Measurements from ENCODE around the gene MED9.
"Not testable (repeated sequence)": the region's sequence is repeated elsewhere in the genome, so short reads cannot be mapped to it uniquely, and the experiment has no call there.

DNA sequence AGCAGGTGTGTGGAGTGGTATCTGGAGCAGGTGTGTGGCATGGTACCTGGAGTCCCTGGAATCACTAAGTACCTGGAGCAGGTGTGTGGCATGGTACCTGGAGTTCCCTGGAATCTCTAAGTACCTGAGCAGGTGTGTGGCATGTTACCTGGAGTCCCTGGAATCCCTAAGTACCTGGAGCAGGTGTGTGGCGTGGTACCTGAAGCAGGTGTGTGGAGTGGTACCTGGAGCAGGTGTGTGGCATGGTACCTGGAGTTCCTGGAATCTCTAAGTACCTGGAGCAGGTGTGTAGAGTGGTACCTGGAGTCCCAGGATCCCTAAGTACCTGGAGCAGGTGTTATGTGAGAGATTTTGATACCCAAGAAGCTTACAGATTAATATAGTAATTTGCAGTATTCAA is 22.1 kb upstream of the MED9 start:
- TF ChIP-seq, protein P1, sequence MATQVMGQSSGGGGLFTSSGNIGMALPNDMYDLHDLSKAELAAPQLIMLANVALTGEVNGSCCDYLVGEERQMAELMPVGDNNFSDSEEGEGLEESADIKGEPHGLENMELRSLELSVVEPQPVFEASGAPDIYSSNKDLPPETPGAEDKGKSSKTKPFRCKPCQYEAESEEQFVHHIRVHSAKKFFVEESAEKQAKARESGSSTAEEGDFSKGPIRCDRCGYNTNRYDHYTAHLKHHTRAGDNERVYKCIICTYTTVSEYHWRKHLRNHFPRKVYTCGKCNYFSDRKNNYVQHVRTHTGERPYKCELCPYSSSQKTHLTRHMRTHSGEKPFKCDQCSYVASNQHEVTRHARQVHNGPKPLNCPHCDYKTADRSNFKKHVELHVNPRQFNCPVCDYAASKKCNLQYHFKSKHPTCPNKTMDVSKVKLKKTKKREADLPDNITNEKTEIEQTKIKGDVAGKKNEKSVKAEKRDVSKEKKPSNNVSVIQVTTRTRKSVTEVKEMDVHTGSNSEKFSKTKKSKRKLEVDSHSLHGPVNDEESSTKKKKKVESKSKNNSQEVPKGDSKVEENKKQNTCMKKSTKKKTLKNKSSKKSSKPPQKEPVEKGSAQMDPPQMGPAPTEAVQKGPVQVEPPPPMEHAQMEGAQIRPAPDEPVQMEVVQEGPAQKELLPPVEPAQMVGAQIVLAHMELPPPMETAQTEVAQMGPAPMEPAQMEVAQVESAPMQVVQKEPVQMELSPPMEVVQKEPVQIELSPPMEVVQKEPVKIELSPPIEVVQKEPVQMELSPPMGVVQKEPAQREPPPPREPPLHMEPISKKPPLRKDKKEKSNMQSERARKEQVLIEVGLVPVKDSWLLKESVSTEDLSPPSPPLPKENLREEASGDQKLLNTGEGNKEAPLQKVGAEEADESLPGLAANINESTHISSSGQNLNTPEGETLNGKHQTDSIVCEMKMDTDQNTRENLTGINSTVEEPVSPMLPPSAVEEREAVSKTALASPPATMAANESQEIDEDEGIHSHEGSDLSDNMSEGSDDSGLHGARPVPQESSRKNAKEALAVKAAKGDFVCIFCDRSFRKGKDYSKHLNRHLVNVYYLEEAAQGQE (IDR thresholded peaks at IDR 0.05), result not testable (repeated sequence)
- TF ChIP-seq, protein P2, sequence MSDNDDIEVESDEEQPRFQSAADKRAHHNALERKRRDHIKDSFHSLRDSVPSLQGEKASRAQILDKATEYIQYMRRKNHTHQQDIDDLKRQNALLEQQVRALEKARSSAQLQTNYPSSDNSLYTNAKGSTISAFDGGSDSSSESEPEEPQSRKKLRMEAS (IDR thresholded peaks at IDR 0.05), result not testable (repeated sequence)
- not testable (repeated sequence) for TF ChIP-seq TAF1 (conservative IDR thresholded peaks at IDR 0.05)
- TF ChIP-seq, protein P3, sequence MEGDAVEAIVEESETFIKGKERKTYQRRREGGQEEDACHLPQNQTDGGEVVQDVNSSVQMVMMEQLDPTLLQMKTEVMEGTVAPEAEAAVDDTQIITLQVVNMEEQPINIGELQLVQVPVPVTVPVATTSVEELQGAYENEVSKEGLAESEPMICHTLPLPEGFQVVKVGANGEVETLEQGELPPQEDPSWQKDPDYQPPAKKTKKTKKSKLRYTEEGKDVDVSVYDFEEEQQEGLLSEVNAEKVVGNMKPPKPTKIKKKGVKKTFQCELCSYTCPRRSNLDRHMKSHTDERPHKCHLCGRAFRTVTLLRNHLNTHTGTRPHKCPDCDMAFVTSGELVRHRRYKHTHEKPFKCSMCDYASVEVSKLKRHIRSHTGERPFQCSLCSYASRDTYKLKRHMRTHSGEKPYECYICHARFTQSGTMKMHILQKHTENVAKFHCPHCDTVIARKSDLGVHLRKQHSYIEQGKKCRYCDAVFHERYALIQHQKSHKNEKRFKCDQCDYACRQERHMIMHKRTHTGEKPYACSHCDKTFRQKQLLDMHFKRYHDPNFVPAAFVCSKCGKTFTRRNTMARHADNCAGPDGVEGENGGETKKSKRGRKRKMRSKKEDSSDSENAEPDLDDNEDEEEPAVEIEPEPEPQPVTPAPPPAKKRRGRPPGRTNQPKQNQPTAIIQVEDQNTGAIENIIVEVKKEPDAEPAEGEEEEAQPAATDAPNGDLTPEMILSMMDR (IDR thresholded peaks at IDR 0.05; ENCODE audit: low read depth, low read length, missing input control), result not testable (repeated sequence)

All from liver (tissue), 3 donors.